ENCODE results near the gene COL25A1.

The COL25A1 gene

GRCh38 chr4:109290918-109291317, 11.5 kb downstream of the COL25A1 start:
- DNase-seq, result no peak

GRCh38 chr4:109278594-109279031, 23.8 kb downstream of the COL25A1 start:
- DNase-seq, result no peak

GRCh38 chr4:109276482-109277095, 25.9 kb downstream of the COL25A1 start:
- no peak for DNase-seq

GRCh38 chr4:109275066-109275745, 27.3 kb downstream of the COL25A1 start:
- no peak for DNase-seq

GRCh38 chr4:109266891-109267290, 35.6 kb downstream of the COL25A1 start:
- no peak for DNase-seq

GRCh38 chr4:109266236-109266635, 36.2 kb downstream of the COL25A1 start:
- no peak for DNase-seq

GRCh38 chr4:109263721-109264120, 38.7 kb downstream of the COL25A1 start:
- no peak for DNase-seq

GRCh38 chr4:109256818-109257217, 45.6 kb downstream of the COL25A1 start:
- no peak for DNase-seq

- DNase-seq, result no peak
Observed at GRCh38 chr4:109254845-109255244, 47.6 kb downstream of the COL25A1 start.

GRCh38 chr4:109251396-109251795, 51.1 kb downstream of the COL25A1 start:
- DNase-seq, result no peak

GRCh38 chr4:109248322-109248900, 54.0 kb downstream of the COL25A1 start:
- DNase-seq, result no peak

GRCh38 chr4:109243871-109244270, 58.6 kb downstream of the COL25A1 start:
- DNase-seq, result no peak

GRCh38 chr4:109238746-109239145, 63.7 kb downstream of the COL25A1 start:
- DNase-seq, result no peak

- no peak for DNase-seq
Observed at GRCh38 chr4:109235683-109236082, 66.8 kb downstream of the COL25A1 start.

GRCh38 chr4:109234596-109234995, 67.9 kb downstream of the COL25A1 start:
- no peak for DNase-seq

GRCh38 chr4:109233570-109233969, 68.9 kb downstream of the COL25A1 start:
- DNase-seq, result no peak

GRCh38 chr4:109232681-109233080, 69.8 kb downstream of the COL25A1 start:
- no peak for DNase-seq

GRCh38 chr4:109231331-109231730, 71.1 kb downstream of the COL25A1 start:
- no peak for DNase-seq

GRCh38 chr4:109229028-109229427, 73.4 kb downstream of the COL25A1 start:
- no peak for DNase-seq

GRCh38 chr4:109218288-109218687, 84.2 kb downstream of the COL25A1 start:
- DNase-seq, result no peak

GRCh38 chr4:109216085-109216696, 86.3 kb downstream of the COL25A1 start:
- no peak for DNase-seq

GRCh38 chr4:109215506-109215905, 87.0 kb downstream of the COL25A1 start:
- no peak for DNase-seq

GRCh38 chr4:109214622-109215301, 87.7 kb downstream of the COL25A1 start:
- DNase-seq, result no peak

Measured in SHP77 treated with DMSO at 0.1 percent for 48 hours (cell line).